ENCODE results near the gene VSIG8. TPM values are rescaled to one million over a fixed set of nuclear protein-coding genes. Genes with fewer than 3 reads are reported as not detected.

Gene VSIG8
- total RNA-seq, 1 donor from 2014 or later: not detected

DNA sequence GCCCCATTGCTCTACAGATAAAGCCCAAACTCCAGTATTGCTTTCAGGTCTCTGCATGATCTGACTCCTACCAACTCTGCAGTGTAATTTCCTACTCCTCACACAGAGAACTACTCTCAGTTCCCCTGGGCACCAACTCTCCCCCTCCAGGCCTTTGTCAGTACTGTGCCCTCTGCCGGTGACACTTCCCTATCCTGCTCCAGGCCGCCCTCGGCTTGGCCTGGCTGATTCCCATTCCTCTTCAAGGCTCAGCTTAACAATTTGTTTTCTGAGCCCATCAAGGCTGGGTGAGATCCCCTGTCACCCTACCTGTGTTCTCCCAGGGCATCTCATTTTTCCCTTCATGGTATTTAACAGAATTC lies 33.2 kb downstream of the VSIG8 start:
- peak; percentile 27 for DNase-seq

GRCh38 chr1:159828581-159829272 lies 33.7 kb downstream of the VSIG8 start:
- no peak for DNase-seq

DNA sequence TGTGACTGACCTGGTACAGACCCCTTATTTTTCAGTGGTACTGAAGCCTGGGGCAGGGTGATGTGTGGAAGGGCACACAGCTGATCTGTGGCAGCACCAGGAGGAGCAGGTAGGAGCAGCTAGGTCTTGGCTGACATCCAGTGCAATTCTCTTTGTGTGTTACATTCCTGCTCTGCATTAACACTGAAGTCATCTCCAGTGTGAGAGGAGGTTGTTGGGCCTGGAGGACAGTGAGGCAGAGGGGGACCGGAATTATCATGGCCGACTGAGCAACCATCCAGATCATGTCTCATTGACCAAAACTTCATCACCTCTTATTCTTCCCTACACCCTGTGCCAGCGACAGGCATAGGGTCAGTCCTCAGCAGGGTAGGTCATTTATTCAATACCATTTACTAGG lies 34.3 kb downstream of the VSIG8 start:
- DNase-seq: peak; percentile 20

DNA sequence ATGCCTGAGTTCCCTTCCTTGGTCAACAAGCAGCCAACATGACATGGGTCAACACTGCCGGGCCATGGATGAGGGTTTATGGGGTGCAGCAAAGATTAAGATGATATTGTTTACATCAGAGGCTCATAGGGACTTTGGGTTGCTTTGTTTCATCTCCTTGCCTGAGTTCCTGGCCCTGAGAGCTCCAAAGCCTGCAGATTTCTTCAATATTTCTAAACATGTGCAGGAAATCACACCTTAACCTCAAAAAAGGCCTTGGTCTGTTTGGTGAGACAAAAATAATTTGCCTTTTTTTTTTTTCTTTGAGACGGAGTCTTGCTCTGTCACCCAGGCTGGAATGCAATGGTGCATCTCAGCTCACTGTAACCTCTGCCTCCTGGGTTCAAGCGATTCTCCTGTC lies 34.9 kb downstream of the VSIG8 start:
- no peak for DNase-seq

DNA sequence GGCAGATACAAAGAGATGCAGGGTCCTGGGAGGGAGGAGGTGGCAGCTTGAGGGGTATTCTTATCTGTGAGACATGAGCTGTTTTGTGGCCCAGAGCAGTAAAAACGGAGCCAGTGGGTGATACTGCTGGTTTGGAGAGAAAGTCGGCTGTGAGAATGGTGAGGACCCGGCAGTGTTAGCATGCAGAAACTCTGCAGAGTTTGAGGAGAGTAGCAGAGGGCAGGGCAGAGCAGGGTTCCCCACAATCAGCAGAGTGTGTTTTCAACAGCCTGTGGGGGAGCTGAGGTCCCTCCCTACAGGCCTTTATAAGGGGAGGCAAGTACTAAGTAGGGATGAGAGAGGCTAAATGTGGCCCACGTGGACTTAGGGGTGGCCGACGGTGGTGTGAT lies 35.4 kb downstream of the VSIG8 start:
- no peak for DNase-seq

DNA sequence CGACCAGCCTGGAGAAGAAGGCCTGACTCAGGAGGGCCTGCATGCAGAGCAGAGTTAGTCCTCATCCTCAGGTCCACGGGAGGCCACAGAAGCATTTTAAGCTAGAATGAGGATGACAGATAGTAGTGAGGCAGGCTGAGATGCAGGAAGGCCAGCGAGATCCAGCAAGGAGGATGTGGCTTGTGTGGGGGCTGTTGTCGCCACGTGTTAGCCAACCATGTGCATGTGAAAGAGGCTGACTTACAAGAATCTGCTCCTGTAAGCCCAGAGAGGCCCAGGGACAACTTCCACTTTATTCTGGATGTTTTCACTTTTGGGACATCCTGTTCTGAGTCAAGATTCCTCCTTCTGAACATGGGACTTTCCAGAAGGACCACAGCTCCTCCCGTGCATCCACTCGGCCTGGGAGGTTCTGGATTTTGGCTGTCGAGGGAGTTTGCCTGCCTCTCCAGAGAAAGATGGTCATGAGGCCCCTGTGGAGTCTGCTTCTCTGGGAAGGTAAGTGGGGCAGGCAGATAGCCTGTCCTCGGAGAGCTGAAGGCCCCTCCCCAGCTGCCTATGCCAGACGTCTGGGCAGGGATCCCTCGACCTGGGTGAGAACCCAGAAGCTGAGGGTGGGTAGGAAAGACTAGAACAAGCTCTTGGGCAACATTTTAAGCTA lies 35.9 kb downstream of the VSIG8 start, which contains the start of gene SLAMF8:
Gene SLAMF8, plus strand, starts transcription at position 433 of the 661 bp plus-strand sequence. Its CDS starts 26 bp downstream, at position 459.
- no peak for DNase-seq

GRCh38 chr1:159825564-159825963 lies 36.9 kb downstream of the VSIG8 start:
- DNase-seq: no peak

GRCh38 chr1:159823406-159823805 lies 39.1 kb downstream of the VSIG8 start:
- peak; percentile 49 for DNase-seq

GRCh38 chr1:159821171-159821867 lies 41.1 kb downstream of the VSIG8 start:
- DNase-seq: no peak

GRCh38 chr1:159817276-159818041 lies 45.0 kb downstream of the VSIG8 start:
- DNase-seq: peak; percentile 24

DNA sequence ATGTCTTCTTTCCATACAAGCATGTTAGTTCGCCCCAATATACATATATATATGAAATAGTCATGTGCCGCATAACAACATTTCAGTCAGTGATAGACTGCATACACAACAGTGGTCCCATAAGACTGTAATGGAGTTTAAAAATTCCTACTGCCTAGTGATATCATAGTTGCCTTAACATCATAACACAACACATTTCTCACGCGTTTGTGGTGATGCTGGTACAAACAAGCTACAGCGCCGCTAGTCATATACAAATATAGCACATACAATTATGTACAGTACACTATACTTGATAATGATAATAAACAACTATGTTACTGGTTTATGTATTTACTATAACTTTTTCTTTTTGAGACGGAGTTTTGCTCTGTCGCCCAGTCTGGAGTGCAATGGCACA lies 46.5 kb downstream of the VSIG8 start:
- DNase-seq: no peak

DNA sequence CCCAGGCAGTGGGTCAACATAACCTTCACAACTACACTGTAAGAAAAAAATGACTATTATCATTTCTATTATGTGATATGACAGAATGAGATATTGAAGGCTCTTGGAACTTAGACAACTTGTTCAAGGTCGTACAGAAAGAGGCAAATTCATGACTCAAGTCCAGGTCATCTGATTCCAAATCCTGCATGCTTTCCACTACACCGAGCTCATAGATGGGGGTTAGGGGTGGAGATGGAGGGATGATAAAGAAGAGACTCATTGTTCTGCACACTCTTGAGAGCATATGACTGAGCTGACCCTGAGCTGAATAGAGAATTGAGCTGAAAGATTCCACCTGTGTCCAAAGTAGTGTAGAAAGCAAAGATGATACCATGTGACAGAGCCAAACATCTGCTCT lies 57.5 kb downstream of the VSIG8 start:
- no peak for DNase-seq

Small RNA genes within 50 kb of the gene (small RNA-seq; reads per million reads assigned to genes)
- gene MIR4259 (ENCODE audit: low replicate concordance) (not detected), gene RF00570 (ENCODE audit: low replicate concordance) (0.29 reads per million, percentile 50 among the genes with 10 or more reads in this experiment)

Other genes starting within 250 kb of the VSIG8 start
- gene CRP, start 148.1 kb downstream of the VSIG8 start, total RNA-seq: not detected
- 24.3 TPM for gene DUSP23, start 81.7 kb downstream of the VSIG8 start, total RNA-seq
- not detected for gene FCRL6, start 60.3 kb downstream of the VSIG8 start, total RNA-seq
- 0.92 TPM for gene SLAMF8, start 35.8 kb downstream of the VSIG8 start, total RNA-seq
- 0.10 TPM for gene CFAP45, start 37.5 kb upstream of the VSIG8 start, total RNA-seq
- 238 TPM for gene TAGLN2, start 62.9 kb upstream of the VSIG8 start, total RNA-seq
- 8.7 TPM for gene IGSF9, start 83.0 kb upstream of the VSIG8 start, total RNA-seq
- not detected for gene SLAMF9, start 91.6 kb upstream of the VSIG8 start, total RNA-seq
- gene PIGM, start 169.3 kb upstream of the VSIG8 start, total RNA-seq: 4.5 TPM
- gene KCNJ10, start 207.5 kb upstream of the VSIG8 start, total RNA-seq: 0.41 TPM
- gene KCNJ9, start 218.9 kb upstream of the VSIG8 start, total RNA-seq: not detected
- gene IGSF8, start 236.0 kb upstream of the VSIG8 start, total RNA-seq: 21.8 TPM